Type B pancreatic cell (in vitro differentiated cells): ENCODE results near the gene SLC15A5. TPM values are rescaled to one million over a fixed set of nuclear protein-coding genes. Genes with fewer than 3 reads are reported as not detected.

Experiments
- DNase-seq: peaks from one replicate; pipeline ENCODE4 v3.0.0; 2021; ENCODE audit warnings: mixed read lengths; ENCODE audit not compliant: unreplicated experiment; ENCODE audit errors: extremely low spot score
- H3K27ac Mint-ChIP-seq: 2 replicates; pipeline ENCODE4 v1.8.0; 2021; ENCODE audit warnings: mild to moderate bottlenecking, mixed read lengths
- H3K27me3 Mint-ChIP-seq: 2 replicates; pipeline ENCODE4 v1.8.0; 2021; ENCODE audit warnings: mixed read lengths
- H3K36me3 Mint-ChIP-seq: 2 replicates; pipeline ENCODE4 v1.8.0; 2021; ENCODE audit warnings: mixed read lengths
- H3K4me1 Mint-ChIP-seq: one replicate; pipeline ENCODE4 v1.8.0; 2021; ENCODE audit warnings: mixed read lengths; ENCODE audit not compliant: unreplicated experiment
- H3K4me3 Mint-ChIP-seq: 2 replicates; pipeline ENCODE4 v1.8.0; 2021; ENCODE audit warnings: mild to moderate bottlenecking, mixed read lengths
- H3K9me3 Mint-ChIP-seq: 2 replicates; pipeline ENCODE4 v1.8.0; 2021; ENCODE audit warnings: mixed read lengths
- total RNA-seq: library from RNA; stranded (reverse); gene quantifications from 2 replicates; pipeline ENCODE4 v1.2.1, GENCODE V29; 2021; ENCODE audit warnings: low replicate concordance
- TF ChIP-seq, protein P1 (sequence below): fragments of 200-600 bp; sonication (generic); conservative IDR thresholded peaks from 2 replicates; pipeline ENCODE4 v1.5.0; 2021; ENCODE audit warnings: antibody characterized with exemption, mild to moderate bottlenecking

The SLC15A5 gene
- total RNA-seq, 1 donor from 2014 or later, result not detected

DNA sequence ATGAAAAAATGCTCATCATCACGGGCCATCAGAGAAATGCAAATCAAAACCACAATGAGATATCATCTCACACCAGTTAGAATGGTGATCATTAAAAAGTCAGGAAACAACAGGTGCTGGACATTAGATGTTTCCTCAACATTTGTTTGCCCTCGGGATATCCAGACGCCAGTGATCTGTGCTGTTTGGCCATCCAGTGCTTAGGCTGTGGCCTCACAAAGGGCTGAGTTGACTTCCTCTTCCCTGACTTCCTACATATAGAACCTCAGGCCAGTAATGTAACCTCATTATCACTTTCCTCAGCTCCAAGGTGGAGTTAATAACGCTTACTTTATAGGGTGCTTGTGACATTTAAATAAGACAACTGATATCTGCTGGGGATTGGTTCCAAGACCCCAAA, 51.8 kb downstream of the SLC15A5 start:
- H3K4me3 Mint-ChIP-seq, result no peak overlapping the region
- TF ChIP-seq, protein P1, sequence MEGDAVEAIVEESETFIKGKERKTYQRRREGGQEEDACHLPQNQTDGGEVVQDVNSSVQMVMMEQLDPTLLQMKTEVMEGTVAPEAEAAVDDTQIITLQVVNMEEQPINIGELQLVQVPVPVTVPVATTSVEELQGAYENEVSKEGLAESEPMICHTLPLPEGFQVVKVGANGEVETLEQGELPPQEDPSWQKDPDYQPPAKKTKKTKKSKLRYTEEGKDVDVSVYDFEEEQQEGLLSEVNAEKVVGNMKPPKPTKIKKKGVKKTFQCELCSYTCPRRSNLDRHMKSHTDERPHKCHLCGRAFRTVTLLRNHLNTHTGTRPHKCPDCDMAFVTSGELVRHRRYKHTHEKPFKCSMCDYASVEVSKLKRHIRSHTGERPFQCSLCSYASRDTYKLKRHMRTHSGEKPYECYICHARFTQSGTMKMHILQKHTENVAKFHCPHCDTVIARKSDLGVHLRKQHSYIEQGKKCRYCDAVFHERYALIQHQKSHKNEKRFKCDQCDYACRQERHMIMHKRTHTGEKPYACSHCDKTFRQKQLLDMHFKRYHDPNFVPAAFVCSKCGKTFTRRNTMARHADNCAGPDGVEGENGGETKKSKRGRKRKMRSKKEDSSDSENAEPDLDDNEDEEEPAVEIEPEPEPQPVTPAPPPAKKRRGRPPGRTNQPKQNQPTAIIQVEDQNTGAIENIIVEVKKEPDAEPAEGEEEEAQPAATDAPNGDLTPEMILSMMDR, result no peak
- no peaks in the 10 kb centered on the region for H3K36me3 Mint-ChIP-seq
- no peaks in the 10 kb centered on the region for H3K4me1 Mint-ChIP-seq
- DNase-seq, result no peak
- H3K9me3 Mint-ChIP-seq, result no peaks in the 10 kb centered on the region
- H3K27ac Mint-ChIP-seq, result no peak overlapping the region
- H3K27me3 Mint-ChIP-seq, result peaks cover 7% of the 10 kb centered on the region

DNA sequence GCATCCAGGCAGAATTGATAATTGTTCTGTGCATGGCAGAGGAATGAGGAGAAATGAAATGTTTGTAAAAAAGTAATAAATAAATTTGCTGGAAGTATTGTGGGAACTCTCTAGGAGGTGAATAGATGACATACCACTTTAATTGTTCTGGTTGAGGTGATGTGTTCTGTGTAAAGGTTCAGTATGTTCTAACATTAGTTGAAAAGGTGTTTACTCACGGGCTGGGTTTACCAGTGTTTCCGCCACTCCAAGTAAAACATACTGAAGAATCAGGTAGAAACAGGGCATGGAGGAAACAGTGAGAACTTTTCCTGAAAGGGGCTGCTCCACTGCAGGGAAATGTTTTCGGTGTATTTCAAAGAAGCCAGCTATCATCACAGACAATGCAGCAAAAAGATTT, 53.3 kb downstream of the SLC15A5 start:
- no peak for DNase-seq
- H3K4me3 Mint-ChIP-seq, result no peak overlapping the region
- H3K36me3 Mint-ChIP-seq, result no peaks in the 10 kb centered on the region
- H3K9me3 Mint-ChIP-seq, result no peaks in the 10 kb centered on the region
- peaks cover 7% of the 10 kb centered on the region for H3K27me3 Mint-ChIP-seq
- H3K4me1 Mint-ChIP-seq, result no peaks in the 10 kb centered on the region
- H3K27ac Mint-ChIP-seq, result no peak overlapping the region
- TF ChIP-seq, protein P1, result no peak

DNA sequence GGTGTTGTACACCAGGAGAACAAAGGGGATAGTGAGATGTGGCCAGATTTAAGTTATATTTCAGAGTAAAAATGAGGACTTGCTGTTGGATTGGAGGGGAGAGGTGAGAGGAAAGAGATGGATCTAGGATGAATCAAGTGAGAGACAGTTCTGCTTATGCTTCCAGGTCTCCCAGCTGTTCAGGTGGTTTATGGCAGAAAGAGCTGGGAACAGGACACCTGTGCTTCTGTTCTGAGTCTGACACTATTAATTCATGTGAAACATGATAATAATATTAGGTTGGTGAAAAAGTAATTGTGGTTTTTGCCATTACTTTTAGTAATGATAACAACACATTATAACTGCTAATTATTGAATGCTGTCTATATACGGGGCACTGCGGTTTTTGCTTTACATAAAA, 55.7 kb downstream of the SLC15A5 start:
- TF ChIP-seq, protein P1, result no peak
- H3K9me3 Mint-ChIP-seq, result no peaks in the 10 kb centered on the region
- H3K27me3 Mint-ChIP-seq, result peaks cover 7% of the 10 kb centered on the region
- no peak overlapping the region for H3K27ac Mint-ChIP-seq
- no peaks in the 10 kb centered on the region for H3K36me3 Mint-ChIP-seq
- no peak for DNase-seq
- H3K4me3 Mint-ChIP-seq, result no peak overlapping the region
- H3K4me1 Mint-ChIP-seq, result no peaks in the 10 kb centered on the region

DNA sequence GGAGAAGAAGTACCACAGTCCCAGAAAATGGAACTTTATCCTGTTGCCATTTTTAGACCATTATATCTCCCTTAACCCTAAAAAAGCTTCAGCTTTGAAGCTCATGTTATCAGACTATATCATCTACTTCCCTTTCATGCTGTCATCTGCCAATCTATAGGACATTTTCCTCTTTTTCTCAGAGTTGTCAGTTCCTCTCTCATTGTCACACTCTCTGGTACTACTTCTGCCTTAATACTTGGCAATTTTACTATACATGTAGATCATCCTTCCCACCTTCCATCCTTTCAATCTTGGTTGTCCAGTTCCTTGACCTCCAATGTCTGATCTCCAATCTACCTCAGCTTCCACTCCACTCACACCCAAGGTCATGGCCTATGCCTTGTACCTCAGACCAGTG, 57.4 kb downstream of the SLC15A5 start:
- Mint-ChIP-seq H3K27ac (no peak overlapping the region), H3K27me3 (peaks cover 4% of the 10 kb centered on the region), H3K4me3 (no peak overlapping the region), H3K9me3 (no peaks in the 10 kb centered on the region), H3K36me3 (no peaks in the 10 kb centered on the region), H3K4me1 (no peaks in the 10 kb centered on the region)
- DNase-seq, result no peak
- TF ChIP-seq, protein P1, result no peak

DNA sequence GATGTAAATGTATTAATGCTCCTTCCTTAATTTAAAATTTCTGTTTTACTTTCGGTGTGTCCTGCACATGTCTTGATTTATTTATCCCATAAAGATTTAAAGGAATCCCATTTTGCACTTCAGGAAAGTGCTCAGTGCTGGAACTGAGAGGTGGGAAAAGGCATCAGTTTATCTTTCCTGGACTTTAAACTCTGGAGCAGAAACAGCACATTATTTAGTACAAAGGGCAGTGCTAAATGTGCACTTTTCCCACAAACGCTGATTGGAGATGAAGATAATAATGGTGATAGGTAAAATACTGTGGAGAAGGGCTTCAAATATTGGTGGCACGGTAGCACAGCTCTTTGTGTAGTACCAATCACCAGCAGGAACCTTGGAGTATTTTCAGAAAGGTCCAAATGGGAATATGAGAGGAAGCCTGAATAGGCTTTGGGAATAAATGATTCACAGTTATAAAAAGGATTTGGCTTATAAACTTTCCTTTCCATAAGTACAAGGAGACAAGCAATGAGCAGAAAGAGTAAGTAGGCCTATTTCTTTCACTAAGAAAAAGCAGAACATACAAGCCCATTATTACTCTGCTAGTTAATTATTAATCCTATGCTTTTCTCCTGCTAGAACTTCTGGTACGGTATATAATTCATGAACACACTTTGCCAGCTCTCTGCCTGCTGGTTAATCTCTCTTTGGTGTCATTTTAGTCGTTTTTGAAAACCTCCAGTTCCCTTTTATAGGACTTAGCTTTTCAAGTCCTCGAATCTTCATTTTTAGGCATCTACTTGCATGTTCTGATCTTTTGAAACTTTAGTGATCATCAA, 58.3 kb downstream of the SLC15A5 start:
- H3K4me3 Mint-ChIP-seq, result no peak overlapping the region
- H3K4me1 Mint-ChIP-seq, result no peaks in the 10 kb centered on the region
- TF ChIP-seq, protein P1, result no peak
- no peak overlapping the region for H3K27ac Mint-ChIP-seq
- H3K9me3 Mint-ChIP-seq, result no peaks in the 10 kb centered on the region
- peaks cover 4% of the 10 kb centered on the region for H3K27me3 Mint-ChIP-seq
- DNase-seq, result no peak
- no peaks in the 10 kb centered on the region for H3K36me3 Mint-ChIP-seq
